ENCODE results near the gene GMIP. TPM values are rescaled to one million over a fixed set of nuclear protein-coding genes. Genes with fewer than 3 reads are reported as not detected.

Gene GMIP
- total RNA-seq, 1 donor from 2014 or later = 54.4 TPM

GRCh38 chr19:19636573-19637185 is 6.8 kb downstream of the GMIP start:
- intact Hi-C loops (cut with DNase I) = no loop called here
- no peaks in the 10 kb centered on the region for H3K9me3 ChIP-seq
- no peak for TF ChIP-seq CTCF (IDR thresholded peaks at IDR 0.05)
- peaks cover 81% of the 10 kb centered on the region for H3K36me3 ChIP-seq
- DNase-seq (no peak), ATAC-seq (no peak)
- no peaks in the 10 kb centered on the region for H3K4me1 ChIP-seq
- H3K4me3 ChIP-seq = no peak overlapping the region
- no peak overlapping the region for H3K27ac ChIP-seq
- H3K27me3 ChIP-seq (ENCODE audit: low read depth) = no peaks in the 10 kb centered on the region

- Histone ChIP-seq H3K9me3 (no peaks in the 10 kb centered on the region), H3K36me3 (peaks cover 81% of the 10 kb centered on the region), H3K27ac (no peak overlapping the region), H3K4me1 (no peaks in the 10 kb centered on the region), H3K27me3 (ENCODE audit: low read depth) (no peaks in the 10 kb centered on the region), H3K4me3 (no peak overlapping the region)
- DNase-seq = no peak
- intact Hi-C loops (cut with DNase I) = no loop called here
- TF ChIP-seq CTCF (IDR thresholded peaks at IDR 0.05) = no peak
- no peak for ATAC-seq
These were observed 8.1 kb downstream of the GMIP start for GRCh38 chr19:19635313-19635702.

DNA sequence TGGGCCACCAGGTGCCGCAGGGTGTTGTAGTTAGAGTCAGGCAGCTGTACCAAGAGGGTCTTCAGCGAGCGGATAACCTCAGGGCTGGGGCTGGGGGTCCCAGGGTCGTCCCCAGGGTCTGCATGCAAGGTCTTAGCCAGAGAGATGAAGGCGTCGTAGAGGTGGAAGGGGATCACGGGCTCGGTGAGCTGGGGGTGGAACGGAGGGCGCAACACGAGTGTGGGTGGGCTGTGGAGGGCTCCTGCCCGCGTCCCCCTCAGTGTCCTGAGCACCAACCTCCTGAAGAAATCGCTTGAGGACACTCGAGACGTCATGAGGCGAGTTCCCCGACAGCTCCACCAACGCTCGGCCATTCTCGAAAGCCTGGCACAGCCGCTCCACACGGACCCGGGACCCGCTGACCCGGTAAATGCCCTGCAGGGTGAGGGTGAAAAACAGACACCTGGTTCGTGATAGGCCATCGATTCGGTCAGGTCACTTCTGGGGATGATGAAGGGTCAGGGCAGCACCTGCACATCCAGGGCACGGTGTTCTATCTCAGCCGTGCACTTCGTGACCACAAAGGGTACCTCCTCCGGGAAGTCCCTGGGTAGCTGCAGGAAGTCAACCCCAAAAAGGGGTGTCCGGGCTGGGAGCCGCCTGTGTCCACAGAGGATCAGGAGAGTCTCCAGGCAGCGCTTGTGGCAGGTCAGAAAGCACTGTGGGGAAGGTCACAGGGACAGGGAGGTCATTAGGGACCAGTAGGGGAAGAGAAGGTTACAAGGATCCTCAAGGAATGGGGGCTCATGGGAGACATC is 8.7 kb downstream of the GMIP start:
- no peak for DNase-seq
- TF ChIP-seq CTCF (IDR thresholded peaks at IDR 0.05) = no peak
- ATAC-seq = no peak
- no peak overlapping the region for H3K27ac ChIP-seq
- H3K27me3 ChIP-seq (ENCODE audit: low read depth) = no peaks in the 10 kb centered on the region
- peaks cover 77% of the 10 kb centered on the region for H3K36me3 ChIP-seq
- no peaks in the 10 kb centered on the region for H3K9me3 ChIP-seq
- H3K4me1 ChIP-seq = no peaks in the 10 kb centered on the region
- intact Hi-C loops (cut with DNase I) = no loop called here
- H3K4me3 ChIP-seq = no peak overlapping the region

- Histone ChIP-seq H3K4me3 (no peak overlapping the region), H3K4me1 (no peaks in the 10 kb centered on the region), H3K27me3 (ENCODE audit: low read depth) (no peaks in the 10 kb centered on the region), H3K36me3 (peaks cover 71% of the 10 kb centered on the region), H3K9me3 (no peaks in the 10 kb centered on the region), H3K27ac (no peak overlapping the region)
- DNase-seq (no peak), ATAC-seq (no peak)
- intact Hi-C loops (cut with DNase I) = no loop called here
- no peak for TF ChIP-seq CTCF (IDR thresholded peaks at IDR 0.05)
These were observed 9.5 kb downstream of the GMIP start for GRCh38 chr19:19633711-19634515.

DNA sequence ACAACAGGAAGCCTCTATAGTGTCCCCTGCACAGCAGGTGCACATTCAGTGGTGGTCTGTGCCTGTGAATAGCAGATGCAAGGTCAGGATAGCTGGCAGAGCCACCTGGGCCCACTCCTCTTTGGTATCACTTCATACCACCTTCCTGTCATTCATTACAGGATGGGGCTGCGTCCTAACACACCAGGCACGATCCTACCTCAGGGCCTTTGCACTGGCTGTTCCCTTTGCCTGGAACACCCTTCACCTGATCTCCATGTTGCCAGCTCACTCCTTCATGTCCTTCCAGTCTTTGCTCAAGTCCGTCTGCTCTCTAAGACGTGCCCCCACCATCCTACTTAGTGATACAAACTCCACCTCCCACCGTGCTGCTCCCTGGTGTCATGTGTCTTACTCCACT is 10.8 kb downstream of the GMIP start:
- H3K9me3 ChIP-seq = no peaks in the 10 kb centered on the region
- H3K27me3 ChIP-seq (ENCODE audit: low read depth) = no peaks in the 10 kb centered on the region
- H3K4me1 ChIP-seq = peaks cover 7% of the 10 kb centered on the region
- H3K27ac ChIP-seq = no peak overlapping the region
- H3K4me3 ChIP-seq = no peak overlapping the region
- TF ChIP-seq CTCF (IDR thresholded peaks at IDR 0.05) = no peak
- DNase-seq = no peak
- no peak for ATAC-seq
- intact Hi-C loops (cut with DNase I) = no loop called here
- peaks cover 62% of the 10 kb centered on the region for H3K36me3 ChIP-seq
